ENCODE results near the gene DCDC2C.

Gene DCDC2C

GRCh38 chr2:3672861-3673678 lies 30.3 kb upstream of the DCDC2C start:
- no peak overlapping the region for H3K4me3 ChIP-seq (ENCODE audit: low read depth, low read length)
- no peaks in the 10 kb centered on the region for H3K9me3 ChIP-seq (ENCODE audit: control insufficient read depth, insufficient read depth, low read depth, low read length)
- TF ChIP-seq, protein P1, sequence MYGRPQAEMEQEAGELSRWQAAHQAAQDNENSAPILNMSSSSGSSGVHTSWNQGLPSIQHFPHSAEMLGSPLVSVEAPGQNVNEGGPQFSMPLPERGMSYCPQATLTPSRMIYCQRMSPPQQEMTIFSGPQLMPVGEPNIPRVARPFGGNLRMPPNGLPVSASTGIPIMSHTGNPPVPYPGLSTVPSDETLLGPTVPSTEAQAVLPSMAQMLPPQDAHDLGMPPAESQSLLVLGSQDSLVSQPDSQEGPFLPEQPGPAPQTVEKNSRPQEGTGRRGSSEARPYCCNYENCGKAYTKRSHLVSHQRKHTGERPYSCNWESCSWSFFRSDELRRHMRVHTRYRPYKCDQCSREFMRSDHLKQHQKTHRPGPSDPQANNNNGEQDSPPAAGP (tag by site-specific recombination; IDR thresholded peaks at IDR 0.05): no peak
- TF ChIP-seq ZNF140 (tag by site-specific recombination; IDR thresholded peaks at IDR 0.05): no peak
- TF ChIP-seq, protein P2, sequence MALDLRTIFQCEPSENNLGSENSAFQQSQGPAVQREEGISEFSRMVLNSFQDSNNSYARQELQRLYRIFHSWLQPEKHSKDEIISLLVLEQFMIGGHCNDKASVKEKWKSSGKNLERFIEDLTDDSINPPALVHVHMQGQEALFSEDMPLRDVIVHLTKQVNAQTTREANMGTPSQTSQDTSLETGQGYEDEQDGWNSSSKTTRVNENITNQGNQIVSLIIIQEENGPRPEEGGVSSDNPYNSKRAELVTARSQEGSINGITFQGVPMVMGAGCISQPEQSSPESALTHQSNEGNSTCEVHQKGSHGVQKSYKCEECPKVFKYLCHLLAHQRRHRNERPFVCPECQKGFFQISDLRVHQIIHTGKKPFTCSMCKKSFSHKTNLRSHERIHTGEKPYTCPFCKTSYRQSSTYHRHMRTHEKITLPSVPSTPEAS (tag by site-specific recombination; IDR thresholded peaks at IDR 0.05): no peak
- TF ChIP-seq SETDB1 (IDR thresholded peaks at IDR 0.05; ENCODE audit: insufficient read length, low read length): no peak
- TF ChIP-seq, protein P3, sequence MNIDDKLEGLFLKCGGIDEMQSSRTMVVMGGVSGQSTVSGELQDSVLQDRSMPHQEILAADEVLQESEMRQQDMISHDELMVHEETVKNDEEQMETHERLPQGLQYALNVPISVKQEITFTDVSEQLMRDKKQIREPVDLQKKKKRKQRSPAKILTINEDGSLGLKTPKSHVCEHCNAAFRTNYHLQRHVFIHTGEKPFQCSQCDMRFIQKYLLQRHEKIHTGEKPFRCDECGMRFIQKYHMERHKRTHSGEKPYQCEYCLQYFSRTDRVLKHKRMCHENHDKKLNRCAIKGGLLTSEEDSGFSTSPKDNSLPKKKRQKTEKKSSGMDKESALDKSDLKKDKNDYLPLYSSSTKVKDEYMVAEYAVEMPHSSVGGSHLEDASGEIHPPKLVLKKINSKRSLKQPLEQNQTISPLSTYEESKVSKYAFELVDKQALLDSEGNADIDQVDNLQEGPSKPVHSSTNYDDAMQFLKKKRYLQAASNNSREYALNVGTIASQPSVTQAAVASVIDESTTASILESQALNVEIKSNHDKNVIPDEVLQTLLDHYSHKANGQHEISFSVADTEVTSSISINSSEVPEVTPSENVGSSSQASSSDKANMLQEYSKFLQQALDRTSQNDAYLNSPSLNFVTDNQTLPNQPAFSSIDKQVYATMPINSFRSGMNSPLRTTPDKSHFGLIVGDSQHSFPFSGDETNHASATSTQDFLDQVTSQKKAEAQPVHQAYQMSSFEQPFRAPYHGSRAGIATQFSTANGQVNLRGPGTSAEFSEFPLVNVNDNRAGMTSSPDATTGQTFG (tag by site-specific recombination; IDR thresholded peaks at IDR 0.05; ENCODE audit: borderline replicate concordance): no peak
- TF ChIP-seq ZNF350 (tag by site-specific recombination; IDR thresholded peaks at IDR 0.05): no peak
- no peak for TF ChIP-seq KLF1 (tag by site-specific recombination; IDR thresholded peaks at IDR 0.05)
- TF ChIP-seq PRDM4 (tag by site-specific recombination; IDR thresholded peaks at IDR 0.05): no peak
- no peak for TF ChIP-seq ZNF223 (tag by site-specific recombination; IDR thresholded peaks at IDR 0.05)
- TF ChIP-seq ZNF335 (tag by site-specific recombination; conservative IDR thresholded peaks at IDR 0.05): no peak
- TF ChIP-seq ZNF610 (tag by site-specific recombination; IDR thresholded peaks at IDR 0.05; ENCODE audit: borderline replicate concordance): no peak
- TF ChIP-seq ZBTB1 (tag by site-specific recombination; IDR thresholded peaks at IDR 0.05): no peak
- no peak for TF ChIP-seq ZNF843 (tag by site-specific recombination; IDR thresholded peaks at IDR 0.05)
- no peak for TF ChIP-seq ZNF133 (tag by site-specific recombination; IDR thresholded peaks at IDR 0.05)
- TF ChIP-seq ZNF433 (tag by site-specific recombination; IDR thresholded peaks at IDR 0.05; ENCODE audit: low read depth): no peak
- TF ChIP-seq PRDM2 (tag by site-specific recombination; IDR thresholded peaks at IDR 0.05; ENCODE audit: borderline replicate concordance): no peak
- no peak for TF ChIP-seq ZNF211 (tag by site-specific recombination; IDR thresholded peaks at IDR 0.05; ENCODE audit: low read depth)
- TF ChIP-seq, protein P4, sequence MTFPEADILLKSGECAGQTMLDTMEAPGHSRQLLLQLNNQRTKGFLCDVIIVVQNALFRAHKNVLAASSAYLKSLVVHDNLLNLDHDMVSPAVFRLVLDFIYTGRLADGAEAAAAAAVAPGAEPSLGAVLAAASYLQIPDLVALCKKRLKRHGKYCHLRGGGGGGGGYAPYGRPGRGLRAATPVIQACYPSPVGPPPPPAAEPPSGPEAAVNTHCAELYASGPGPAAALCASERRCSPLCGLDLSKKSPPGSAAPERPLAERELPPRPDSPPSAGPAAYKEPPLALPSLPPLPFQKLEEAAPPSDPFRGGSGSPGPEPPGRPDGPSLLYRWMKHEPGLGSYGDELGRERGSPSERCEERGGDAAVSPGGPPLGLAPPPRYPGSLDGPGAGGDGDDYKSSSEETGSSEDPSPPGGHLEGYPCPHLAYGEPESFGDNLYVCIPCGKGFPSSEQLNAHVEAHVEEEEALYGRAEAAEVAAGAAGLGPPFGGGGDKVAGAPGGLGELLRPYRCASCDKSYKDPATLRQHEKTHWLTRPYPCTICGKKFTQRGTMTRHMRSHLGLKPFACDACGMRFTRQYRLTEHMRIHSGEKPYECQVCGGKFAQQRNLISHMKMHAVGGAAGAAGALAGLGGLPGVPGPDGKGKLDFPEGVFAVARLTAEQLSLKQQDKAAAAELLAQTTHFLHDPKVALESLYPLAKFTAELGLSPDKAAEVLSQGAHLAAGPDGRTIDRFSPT (tag by site-specific recombination; IDR thresholded peaks at IDR 0.05): no peak
- TF ChIP-seq ZNF423 (tag by site-specific recombination; IDR thresholded peaks at IDR 0.05): no peak
- no peak for TF ChIP-seq ZNF138 (tag by site-specific recombination; IDR thresholded peaks at IDR 0.05; ENCODE audit: borderline replicate concordance)
- ChIA-PET CTCF (no interaction called here), POLR2A (no interaction called here)
- no peaks in the 10 kb centered on the region for H3K4me1 ChIP-seq (ENCODE audit: control insufficient read depth, insufficient read depth, low read length)
- no peak overlapping the region for H3K27ac ChIP-seq (ENCODE audit: extremely low read depth, low read depth, low read length)
- H3K36me3 ChIP-seq (ENCODE audit: control insufficient read depth in 2 of 2, insufficient read depth in 1 of 2, low read length in 2 of 2): no peaks in the 10 kb centered on the region

Measured in HEK293 (cell line).